SK-N-SH (cell line): ENCODE results near the gene SCUBE3.

Source experiments
- EP300 ChIP-seq, 2 experiments: IDR thresholded peaks; 2 replicates each; pipeline versions ENCODE4 v1.4.0 to v1.6.1; 2012; ENCODE audit warnings: borderline replicate concordance in 1 of 2, low read depth in 1 of 2, low read length in 1 of 2
- EZH2phosphoT487 ChIP-seq: fragments of 200-600 bp; sonication (generic); IDR thresholded peaks from 2 replicates; pipeline ENCODE4 v1.6.1; 2017; ENCODE audit warnings: low read depth, mixed run types, mild to moderate bottlenecking, antibody characterized with exemption, moderate library complexity, borderline replicate concordance
- FOSL2 ChIP-seq: IDR thresholded peaks from 2 replicates; pipeline ENCODE4 v1.4.0; 2012; ENCODE audit warnings: low read depth, mild to moderate bottlenecking, moderate library complexity, borderline replicate concordance
- MXI1 ChIP-seq: IDR thresholded peaks from 2 replicates; pipeline ENCODE4 v1.6.1; 2012; ENCODE audit warnings: mild to moderate bottlenecking, low read depth, low read length, improper control_type of control experiment
- NFIC ChIP-seq: IDR thresholded peaks from 2 replicates; pipeline ENCODE4 v1.4.0; 2012; ENCODE audit warnings: borderline replicate concordance
- POLR2AphosphoS5 ChIP-seq: IDR thresholded peaks from 2 replicates; pipeline ENCODE4 v1.6.1; 2012; ENCODE audit warnings: low read depth, low read length
- RXRA ChIP-seq: IDR thresholded peaks from 2 replicates; pipeline ENCODE4 v1.4.0; 2012; ENCODE audit warnings: low read depth, mild to moderate bottlenecking, borderline replicate concordance
- TF ChIP-seq, protein P1 (sequence below): fragments of 200-600 bp; sonication (generic); IDR thresholded peaks from 2 replicates; pipeline ENCODE4 v1.6.1; 2017; ENCODE audit warnings: antibody characterized with exemption, mild to moderate bottlenecking, moderate library complexity
- TF ChIP-seq, protein P2 (sequence below): fragments of 150-350 bp; IDR thresholded peaks from 2 replicates; pipeline ENCODE4 v1.6.1; 2017; ENCODE audit warnings: antibody characterized with exemption, low read length, low read depth, borderline replicate concordance
- TF ChIP-seq, protein P3 (sequence below): IDR thresholded peaks from 2 replicates; pipeline ENCODE4 v1.6.1; 2012; ENCODE audit warnings: mild to moderate bottlenecking, low read depth, low read length, moderate library complexity

DNA sequence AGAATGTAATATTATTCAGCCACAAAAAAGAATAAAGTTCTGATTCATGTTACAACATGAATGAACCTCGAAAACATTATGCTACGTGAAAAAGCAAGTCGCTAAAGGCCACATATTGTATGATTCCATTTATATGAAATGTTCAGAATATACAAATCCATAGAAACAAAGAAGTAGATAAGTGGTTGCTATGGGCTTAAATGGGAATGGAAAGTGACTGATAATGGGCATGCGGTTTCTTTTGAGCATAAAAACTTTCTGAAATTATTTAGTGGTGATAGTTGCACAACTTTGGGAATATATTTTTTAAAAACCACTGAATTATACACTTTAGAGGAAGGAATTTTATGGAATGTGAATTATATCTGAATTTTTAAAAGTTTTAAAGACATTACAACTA is 39.3 kb upstream of the SCUBE3 start:
- TF ChIP-seq MXI1 = no peak
- TF ChIP-seq, protein P1, sequence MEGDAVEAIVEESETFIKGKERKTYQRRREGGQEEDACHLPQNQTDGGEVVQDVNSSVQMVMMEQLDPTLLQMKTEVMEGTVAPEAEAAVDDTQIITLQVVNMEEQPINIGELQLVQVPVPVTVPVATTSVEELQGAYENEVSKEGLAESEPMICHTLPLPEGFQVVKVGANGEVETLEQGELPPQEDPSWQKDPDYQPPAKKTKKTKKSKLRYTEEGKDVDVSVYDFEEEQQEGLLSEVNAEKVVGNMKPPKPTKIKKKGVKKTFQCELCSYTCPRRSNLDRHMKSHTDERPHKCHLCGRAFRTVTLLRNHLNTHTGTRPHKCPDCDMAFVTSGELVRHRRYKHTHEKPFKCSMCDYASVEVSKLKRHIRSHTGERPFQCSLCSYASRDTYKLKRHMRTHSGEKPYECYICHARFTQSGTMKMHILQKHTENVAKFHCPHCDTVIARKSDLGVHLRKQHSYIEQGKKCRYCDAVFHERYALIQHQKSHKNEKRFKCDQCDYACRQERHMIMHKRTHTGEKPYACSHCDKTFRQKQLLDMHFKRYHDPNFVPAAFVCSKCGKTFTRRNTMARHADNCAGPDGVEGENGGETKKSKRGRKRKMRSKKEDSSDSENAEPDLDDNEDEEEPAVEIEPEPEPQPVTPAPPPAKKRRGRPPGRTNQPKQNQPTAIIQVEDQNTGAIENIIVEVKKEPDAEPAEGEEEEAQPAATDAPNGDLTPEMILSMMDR = no peak
- TF ChIP-seq, protein P2, sequence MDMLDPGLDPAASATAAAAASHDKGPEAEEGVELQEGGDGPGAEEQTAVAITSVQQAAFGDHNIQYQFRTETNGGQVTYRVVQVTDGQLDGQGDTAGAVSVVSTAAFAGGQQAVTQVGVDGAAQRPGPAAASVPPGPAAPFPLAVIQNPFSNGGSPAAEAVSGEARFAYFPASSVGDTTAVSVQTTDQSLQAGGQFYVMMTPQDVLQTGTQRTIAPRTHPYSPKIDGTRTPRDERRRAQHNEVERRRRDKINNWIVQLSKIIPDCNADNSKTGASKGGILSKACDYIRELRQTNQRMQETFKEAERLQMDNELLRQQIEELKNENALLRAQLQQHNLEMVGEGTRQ = no peak
- no peak for TF ChIP-seq RXRA
- TF ChIP-seq EZH2phosphoT487 = no peak
- no peak for TF ChIP-seq EP300 (IDR thresholded peaks at IDR 0.05; ENCODE audit: borderline replicate concordance in 1 of 2, low read depth in 1 of 2, low read length in 1 of 2)
- no peak for TF ChIP-seq FOSL2
- TF ChIP-seq POLR2AphosphoS5 = no peak
- no peak for TF ChIP-seq NFIC
- TF ChIP-seq, protein P3, sequence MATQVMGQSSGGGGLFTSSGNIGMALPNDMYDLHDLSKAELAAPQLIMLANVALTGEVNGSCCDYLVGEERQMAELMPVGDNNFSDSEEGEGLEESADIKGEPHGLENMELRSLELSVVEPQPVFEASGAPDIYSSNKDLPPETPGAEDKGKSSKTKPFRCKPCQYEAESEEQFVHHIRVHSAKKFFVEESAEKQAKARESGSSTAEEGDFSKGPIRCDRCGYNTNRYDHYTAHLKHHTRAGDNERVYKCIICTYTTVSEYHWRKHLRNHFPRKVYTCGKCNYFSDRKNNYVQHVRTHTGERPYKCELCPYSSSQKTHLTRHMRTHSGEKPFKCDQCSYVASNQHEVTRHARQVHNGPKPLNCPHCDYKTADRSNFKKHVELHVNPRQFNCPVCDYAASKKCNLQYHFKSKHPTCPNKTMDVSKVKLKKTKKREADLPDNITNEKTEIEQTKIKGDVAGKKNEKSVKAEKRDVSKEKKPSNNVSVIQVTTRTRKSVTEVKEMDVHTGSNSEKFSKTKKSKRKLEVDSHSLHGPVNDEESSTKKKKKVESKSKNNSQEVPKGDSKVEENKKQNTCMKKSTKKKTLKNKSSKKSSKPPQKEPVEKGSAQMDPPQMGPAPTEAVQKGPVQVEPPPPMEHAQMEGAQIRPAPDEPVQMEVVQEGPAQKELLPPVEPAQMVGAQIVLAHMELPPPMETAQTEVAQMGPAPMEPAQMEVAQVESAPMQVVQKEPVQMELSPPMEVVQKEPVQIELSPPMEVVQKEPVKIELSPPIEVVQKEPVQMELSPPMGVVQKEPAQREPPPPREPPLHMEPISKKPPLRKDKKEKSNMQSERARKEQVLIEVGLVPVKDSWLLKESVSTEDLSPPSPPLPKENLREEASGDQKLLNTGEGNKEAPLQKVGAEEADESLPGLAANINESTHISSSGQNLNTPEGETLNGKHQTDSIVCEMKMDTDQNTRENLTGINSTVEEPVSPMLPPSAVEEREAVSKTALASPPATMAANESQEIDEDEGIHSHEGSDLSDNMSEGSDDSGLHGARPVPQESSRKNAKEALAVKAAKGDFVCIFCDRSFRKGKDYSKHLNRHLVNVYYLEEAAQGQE = no peak
